Colonic mucosa (tissue), 4 donors: ENCODE results near the gene SSTR5. TPM values are rescaled to one million over a fixed set of nuclear protein-coding genes. Genes with fewer than 3 reads are reported as not detected.

Experiments used
- DNase-seq: peaks from one replicate; pipeline ENCODE4 v3.0.0-alpha.2; 2020
- H3K27ac ChIP-seq: fragments of 200-600 bp; one replicate; pipeline ENCODE4 v1.8.0; 2021
- H3K27me3 ChIP-seq: fragments of 200-600 bp; one replicate; pipeline ENCODE4 v1.8.0; 2021
- H3K36me3 ChIP-seq: fragments of 200-600 bp; one replicate; pipeline ENCODE4 v1.8.0; 2021
- H3K4me1 ChIP-seq: fragments of 200-600 bp; one replicate; pipeline ENCODE4 v1.8.0; 2021; ENCODE audit warnings: mild to moderate bottlenecking
- H3K4me3 ChIP-seq: fragments of 200-600 bp; one replicate; pipeline ENCODE4 v1.8.0; 2021
- H3K9ac ChIP-seq, 2 donors: one replicate each; pipeline ENCODE4 v1.7.0; 2013; ENCODE audit warnings: control low read depth in 2 of 2, low read depth in 2 of 2, low read length in 2 of 2
- H3K9me3 ChIP-seq: fragments of 200-600 bp; one replicate; pipeline ENCODE4 v1.8.0; 2021
- intact Hi-C: fragments of 100-400 bp; cut with DNase I; formaldehyde crosslinking; loops from one replicate; pipeline ENCODE4 v1.14.1; 2022
- total RNA-seq, 2 donors: library from RNA; stranded (reverse); fragmentation: NEBNext Ultra II Directional in 1 of 2; extraction: Animal tissue kit (Norgen Biotek cat#: 25700) in 1 of 2; gene quantifications; one replicate each; pipeline ENCODE4 v1.2.1, GENCODE V29; 2021
- TF ChIP-seq, protein P1 (sequence below): fragments of 200-600 bp; IDR thresholded peaks from one replicate; pipeline ENCODE4 v1.8.0; 2022; ENCODE audit warnings: antibody characterized with exemption, mild to moderate bottlenecking
- donor health status: healthy.
- donor health status: DM: no; HTN: no; CAD: no.
- donor health status: DM: no; HTN: no; CAD: no.

Gene SSTR5
- total RNA-seq, 2 donors from 2014 or later: 0.24 to 0.37 TPM

- H3K4me3 ChIP-seq: no peak overlapping the region
- no peaks in the 10 kb centered on the region for H3K4me1 ChIP-seq
- no peak overlapping the region for H3K27ac ChIP-seq
- peaks cover 6% of the 10 kb centered on the region for H3K27me3 ChIP-seq
- no peak for DNase-seq
- TF ChIP-seq, protein P1, sequence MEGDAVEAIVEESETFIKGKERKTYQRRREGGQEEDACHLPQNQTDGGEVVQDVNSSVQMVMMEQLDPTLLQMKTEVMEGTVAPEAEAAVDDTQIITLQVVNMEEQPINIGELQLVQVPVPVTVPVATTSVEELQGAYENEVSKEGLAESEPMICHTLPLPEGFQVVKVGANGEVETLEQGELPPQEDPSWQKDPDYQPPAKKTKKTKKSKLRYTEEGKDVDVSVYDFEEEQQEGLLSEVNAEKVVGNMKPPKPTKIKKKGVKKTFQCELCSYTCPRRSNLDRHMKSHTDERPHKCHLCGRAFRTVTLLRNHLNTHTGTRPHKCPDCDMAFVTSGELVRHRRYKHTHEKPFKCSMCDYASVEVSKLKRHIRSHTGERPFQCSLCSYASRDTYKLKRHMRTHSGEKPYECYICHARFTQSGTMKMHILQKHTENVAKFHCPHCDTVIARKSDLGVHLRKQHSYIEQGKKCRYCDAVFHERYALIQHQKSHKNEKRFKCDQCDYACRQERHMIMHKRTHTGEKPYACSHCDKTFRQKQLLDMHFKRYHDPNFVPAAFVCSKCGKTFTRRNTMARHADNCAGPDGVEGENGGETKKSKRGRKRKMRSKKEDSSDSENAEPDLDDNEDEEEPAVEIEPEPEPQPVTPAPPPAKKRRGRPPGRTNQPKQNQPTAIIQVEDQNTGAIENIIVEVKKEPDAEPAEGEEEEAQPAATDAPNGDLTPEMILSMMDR: no peak
- H3K9me3 ChIP-seq: no peaks in the 10 kb centered on the region
- H3K9ac ChIP-seq: no peak overlapping the region
- intact Hi-C loops: no loop called here
- H3K36me3 ChIP-seq: no peaks in the 10 kb centered on the region
Observed at GRCh38 chr16:1129106-1129960, 56.8 kb downstream of the SSTR5 start.

- Histone ChIP-seq H3K4me1 (no peaks in the 10 kb centered on the region), H3K27me3 (peaks cover 7% of the 10 kb centered on the region), H3K36me3 (no peaks in the 10 kb centered on the region), H3K9me3 (no peaks in the 10 kb centered on the region), H3K9ac (no peak overlapping the region), H3K27ac (no peak overlapping the region), H3K4me3 (no peak overlapping the region)
- TF ChIP-seq, protein P1: no peak
- no peak for DNase-seq
- intact Hi-C loops: no loop called here
Observed at GRCh38 chr16:1130382-1130781, 57.8 kb downstream of the SSTR5 start.

Other genes starting within 250 kb of the SSTR5 start
- 10 to 100 TPM in 1 of 2 donors, 1 to 10 TPM in 1; 8.4 to 12.8 TPM for gene LMF1, start 101.8 kb upstream of the SSTR5 start, total RNA-seq
- under 1 TPM; 0.20 to 0.61 TPM for gene SOX8, start 91.0 kb upstream of the SSTR5 start, total RNA-seq
- gene C1QTNF8, start 23.5 kb downstream of the SSTR5 start, total RNA-seq: not detected
- gene CACNA1H, start 80.4 kb downstream of the SSTR5 start, total RNA-seq: 10 to 100 TPM in 1 of 2 donors, 1 to 10 TPM in 1; 2.1 to 14.6 TPM
- 10 to 100 TPM; 32.6 to 34.3 TPM for gene TPSG1, start 152.5 kb downstream of the SSTR5 start, total RNA-seq
- 10 to 100 TPM; 39.1 to 92.9 TPM for gene TPSB2, start 157.4 kb downstream of the SSTR5 start, total RNA-seq
- 10 to 100 TPM; 30.4 to 62.1 TPM for gene TPSAB1, start 168.0 kb downstream of the SSTR5 start, total RNA-seq
- gene TPSD1, start 183.3 kb downstream of the SSTR5 start, total RNA-seq: under 1 TPM; 0.19 to 0.64 TPM
- gene UBE2I, start 236.9 kb downstream of the SSTR5 start, total RNA-seq: 100 to 1,000 TPM; 101 to 143 TPM